Prostate gland (tissue), 2 donors: ENCODE measurements around the gene DHX35.

Experiments used
- CTCF ChIP-seq, 4 experiments: fragments of 200-600 bp in 2 of 4; fragments of 450-650 bp in 2 of 4; sonication (generic) in 2 of 4; IDR thresholded peaks; 1 replicate in 3 of 4; 2 replicates in 1 of 4; pipeline ENCODE4 v1.5.1; 2016 to 2019; ENCODE audit warnings: antibody characterized with exemption in 4 of 4, mild to moderate bottlenecking in 2 of 4, moderate library complexity in 2 of 4
- POLR2A ChIP-seq: fragments of 450-650 bp; IDR thresholded peaks from one replicate; pipeline ENCODE4 v1.6.1; 2016; ENCODE audit warnings: antibody characterized with exemption, mild to moderate bottlenecking
- POLR2AphosphoS5 ChIP-seq: sonication (generic); formaldehyde crosslinking; IDR thresholded peaks from one replicate; pipeline ENCODE4 v1.6.1; 2017; ENCODE audit warnings: antibody characterized with exemption

- TF ChIP-seq CTCF (IDR thresholded peaks at IDR 0.05) (no peak), POLR2A (no peak), POLR2AphosphoS5 (no peak)
Measured at GRCh38 chr20:38941726-38942389, 20.3 kb upstream of the DHX35 start.
